ENCODE measurements around the gene ZNF276. TPM values are rescaled to one million over a fixed set of nuclear protein-coding genes. Genes with fewer than 3 reads are reported as not detected.
A peak's percentile ranks its signal among the peaks of the same experiment; 100 is the strongest.
"Not testable (repeated sequence)": the region's sequence is repeated elsewhere in the genome, so short reads cannot be mapped to it uniquely, and the experiment has no call there.

The ZNF276 gene, protein sequence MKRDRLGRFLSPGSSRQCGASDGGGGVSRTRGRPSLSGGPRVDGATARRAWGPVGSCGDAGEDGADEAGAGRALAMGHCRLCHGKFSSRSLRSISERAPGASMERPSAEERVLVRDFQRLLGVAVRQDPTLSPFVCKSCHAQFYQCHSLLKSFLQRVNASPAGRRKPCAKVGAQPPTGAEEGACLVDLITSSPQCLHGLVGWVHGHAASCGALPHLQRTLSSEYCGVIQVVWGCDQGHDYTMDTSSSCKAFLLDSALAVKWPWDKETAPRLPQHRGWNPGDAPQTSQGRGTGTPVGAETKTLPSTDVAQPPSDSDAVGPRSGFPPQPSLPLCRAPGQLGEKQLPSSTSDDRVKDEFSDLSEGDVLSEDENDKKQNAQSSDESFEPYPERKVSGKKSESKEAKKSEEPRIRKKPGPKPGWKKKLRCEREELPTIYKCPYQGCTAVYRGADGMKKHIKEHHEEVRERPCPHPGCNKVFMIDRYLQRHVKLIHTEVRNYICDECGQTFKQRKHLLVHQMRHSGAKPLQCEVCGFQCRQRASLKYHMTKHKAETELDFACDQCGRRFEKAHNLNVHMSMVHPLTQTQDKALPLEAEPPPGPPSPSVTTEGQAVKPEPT
- polyA plus RNA-seq (ENCODE audit: low read depth in 6 of 6) = 10 to 100 TPM in 2 of 6 donors, 1 to 10 TPM in 3, under 1 TPM in 1; 0.22 to 32.6 (median 8.3) TPM

- no peaks in the 10 kb centered on the region for H3K9me3 Mint-ChIP-seq
- peaks cover 24 to 28% (median 27%) of the 10 kb centered on the region in 3 donors for H3K4me1 Mint-ChIP-seq
- H3K36me3 Mint-ChIP-seq = peaks cover 0 to 7% of the 10 kb centered on the region in 2 donors
- ATAC-seq (ENCODE audit: low read depth in 2 of 2) = peak; percentile 66 to 67
- no peaks in the 10 kb centered on the region for H3K27me3 Mint-ChIP-seq
- peak; percentile 82 for DNase-seq
- peak within 1 kb of the TSS; percentile 74 to 95 (median 90) for H3K4me3 Mint-ChIP-seq
- H3K27ac Mint-ChIP-seq = peak within 1 kb of the TSS; percentile 91 to 98 (median 94)
Observed at GRCh38 chr16:89720813-89721545, at the start of gene ZNF276, which contains the start of gene VPS9D1. TSS of gene ZNF276 (plus strand) at chr16:89721537. CDS start at chr16:89721641, 104 bp downstream. TSS of gene VPS9D1 (minus strand) at chr16:89720898. CDS start at chr16:89720861, 37 bp downstream.

GRCh38 chr16:89671565-89671964, 49.8 kb upstream of the ZNF276 start:
- not testable (repeated sequence) for H3K27me3 Mint-ChIP-seq; H3K36me3 Mint-ChIP-seq; DNase-seq; H3K27ac Mint-ChIP-seq; H3K4me1 Mint-ChIP-seq; H3K9me3 Mint-ChIP-seq; H3K4me3 Mint-ChIP-seq; ATAC-seq (ENCODE audit: low read depth in 2 of 2)

- no peak overlapping the region for H3K4me3 Mint-ChIP-seq
- peaks cover 0 to 2% (median 0%) of the 10 kb centered on the region in 7 donors for H3K9me3 Mint-ChIP-seq
- H3K27me3 Mint-ChIP-seq = no peaks in the 10 kb centered on the region
- H3K36me3 Mint-ChIP-seq = no peaks in the 10 kb centered on the region
- ATAC-seq (ENCODE audit: low read depth in 2 of 2) (no peak), DNase-seq (no peak)
- H3K27ac Mint-ChIP-seq = no peak overlapping the region
- peaks cover 0 to 5% (median 0%) of the 10 kb centered on the region in 3 donors for H3K4me1 Mint-ChIP-seq
Observed at GRCh38 chr16:89672177-89672941, 49.0 kb upstream of the ZNF276 start.

DNA sequence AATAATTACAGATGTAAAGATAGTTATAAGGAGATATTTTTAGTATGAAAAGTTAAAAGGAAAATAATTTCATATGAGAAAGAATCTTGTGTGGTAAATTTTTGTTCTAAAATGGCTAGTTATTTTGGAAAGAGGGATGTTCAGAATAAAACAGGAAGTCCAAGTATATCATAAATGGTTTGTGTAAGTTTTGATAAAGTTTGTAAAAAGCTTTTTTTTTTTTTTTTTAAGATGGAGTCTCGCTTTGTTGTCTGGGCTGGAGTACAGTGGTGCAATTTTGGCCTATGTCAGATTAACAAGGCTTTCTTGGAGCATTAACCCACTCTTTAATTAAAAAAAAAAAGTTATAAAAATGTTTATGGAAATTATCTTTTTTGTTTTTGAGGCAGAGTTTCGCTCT, 43.1 kb upstream of the ZNF276 start:
- Mint-ChIP-seq H3K27me3 (no peaks in the 10 kb centered on the region), H3K9me3 (peaks cover 0 to 8% (median 0%) of the 10 kb centered on the region in 7 donors), H3K4me1 (no peaks in the 10 kb centered on the region), H3K36me3 (no peaks in the 10 kb centered on the region), H3K4me3 (no peak overlapping the region), H3K27ac (no peak overlapping the region)
- ATAC-seq (ENCODE audit: low read depth in 2 of 2) = no peak
- DNase-seq = no peak

DNA sequence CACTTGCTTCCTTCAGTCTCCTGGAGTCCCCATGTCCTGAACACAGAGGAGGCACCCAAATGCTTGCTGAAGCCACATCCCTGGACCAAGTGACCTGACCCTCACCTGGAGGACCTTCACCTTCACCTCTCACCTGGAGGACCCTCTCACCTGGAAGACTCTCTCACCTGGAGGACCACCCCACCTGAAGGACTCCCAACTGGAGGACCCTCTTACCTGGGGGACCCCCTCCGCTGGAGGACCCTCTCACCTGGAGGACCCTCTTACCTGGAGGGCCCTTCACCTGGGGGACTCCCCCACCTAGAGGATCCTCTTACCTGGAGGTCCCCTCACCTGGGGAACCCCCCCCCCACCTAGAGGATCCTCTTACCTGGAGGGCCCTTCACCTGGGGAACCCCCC, 35.4 kb upstream of the ZNF276 start:
- ATAC-seq (ENCODE audit: low read depth in 2 of 2) (no peak), DNase-seq (no peak)
- Mint-ChIP-seq H3K36me3 (peaks cover 0 to 6% of the 10 kb centered on the region in 2 donors), H3K4me1 (peaks cover 8 to 20% (median 19%) of the 10 kb centered on the region in 3 donors), H3K27ac (peak overlapping the region in 3 of 6 donors; percentile 92 to 94 (median 92)), H3K4me3 (peak overlapping the region; percentile 30 to 96 (median 72)), H3K27me3 (no peaks in the 10 kb centered on the region), H3K9me3 (no peaks in the 10 kb centered on the region)

DNA sequence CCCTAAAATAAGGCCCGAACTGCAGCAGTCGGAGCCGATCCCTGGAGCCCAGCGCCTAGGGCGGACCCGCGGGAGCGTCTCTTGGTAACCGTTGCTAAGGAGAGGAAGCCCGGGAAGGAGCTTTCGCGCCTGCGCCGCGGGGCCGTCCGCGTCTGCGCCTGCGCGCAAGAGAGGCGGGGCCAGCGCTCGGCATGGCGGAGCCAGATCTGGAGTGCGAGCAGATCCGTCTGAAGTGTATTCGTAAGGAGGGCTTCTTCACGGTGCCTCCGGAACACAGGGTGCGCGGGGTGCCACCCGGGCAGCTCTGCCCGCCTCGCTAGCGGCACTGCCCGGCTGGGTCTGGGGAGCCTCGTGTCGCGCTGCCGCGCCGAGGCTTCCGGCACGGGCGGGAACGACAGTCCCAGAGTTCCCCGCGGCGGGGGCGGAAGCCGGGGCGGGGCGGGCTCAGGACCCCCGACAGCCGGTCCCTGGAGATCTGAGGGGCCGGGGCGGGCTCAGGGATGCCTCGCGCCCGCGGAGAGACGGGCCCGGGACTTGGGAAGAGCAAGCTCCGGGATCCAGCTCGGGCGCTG, 34.7 kb upstream of the ZNF276 start, which contains the start of gene CDK10:
Gene CDK10 (plus strand): TSS at position 170 of the 572 bp plus-strand sequence. CDS start 22 bp downstream, at position 192.
- H3K36me3 Mint-ChIP-seq = peaks cover 0 to 6% of the 10 kb centered on the region in 2 donors
- peak within 1 kb of the TSS; percentile 90 to 97 (median 92) for H3K4me3 Mint-ChIP-seq
- peak within 1 kb of the TSS; percentile 81 to 94 (median 92) for H3K27ac Mint-ChIP-seq
- peak; percentile 90 to 91 for ATAC-seq (ENCODE audit: low read depth in 2 of 2)
- H3K27me3 Mint-ChIP-seq = no peaks in the 10 kb centered on the region
- no peaks in the 10 kb centered on the region for H3K9me3 Mint-ChIP-seq
- H3K4me1 Mint-ChIP-seq = peaks cover 8 to 20% (median 19%) of the 10 kb centered on the region in 3 donors
- peak; percentile 90 for DNase-seq

DNA sequence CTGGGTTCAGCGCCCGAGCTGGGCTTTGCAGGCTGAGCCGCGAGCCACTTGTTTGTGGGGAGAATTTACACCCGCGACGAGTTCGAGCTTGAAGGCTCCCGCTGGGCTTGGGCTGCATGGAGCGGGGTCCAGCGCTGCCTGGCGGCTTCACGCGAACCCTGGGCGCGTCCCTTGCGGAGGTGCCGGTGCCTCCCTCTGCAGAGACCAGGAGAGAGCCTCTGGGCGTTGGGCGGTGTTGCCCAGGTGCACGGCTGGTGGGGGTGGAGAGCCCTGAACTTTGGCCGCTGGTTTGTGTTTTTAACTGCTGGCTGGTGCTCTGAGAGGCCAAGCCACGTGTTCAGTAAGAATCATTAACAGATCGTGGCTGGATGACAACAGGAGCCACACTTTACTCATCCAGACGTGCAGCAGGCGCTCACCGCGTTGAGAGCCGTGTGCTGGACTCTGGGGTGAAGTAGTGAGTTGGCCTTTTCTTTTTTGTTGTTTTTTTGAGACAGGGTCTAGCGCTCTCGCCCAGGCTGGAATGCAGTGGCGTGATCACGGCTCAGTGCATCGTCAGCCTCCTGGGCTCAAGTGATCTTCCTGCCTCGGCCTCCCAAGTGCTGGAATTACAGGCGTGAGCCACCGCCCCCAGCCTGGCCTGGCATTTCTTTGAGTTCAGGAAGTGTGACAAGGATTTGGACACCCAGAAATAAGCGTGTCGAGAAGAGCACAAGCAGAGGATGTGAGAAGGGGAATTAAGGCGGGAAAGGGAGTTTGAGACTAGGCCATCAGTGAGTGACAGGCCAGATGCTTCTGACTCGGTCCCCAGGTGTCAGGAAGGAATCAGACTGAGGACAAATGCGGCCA, 34.0 kb upstream of the ZNF276 start:
- Mint-ChIP-seq H3K27me3 (no peaks in the 10 kb centered on the region), H3K36me3 (peaks cover 0 to 6% of the 10 kb centered on the region in 2 donors), H3K4me1 (peaks cover 8 to 20% (median 19%) of the 10 kb centered on the region in 3 donors), H3K9me3 (no peaks in the 10 kb centered on the region), H3K4me3 (peak overlapping the region; percentile 84 to 97 (median 92)), H3K27ac (peak overlapping the region in 5 of 6 donors; percentile 32 to 92 (median 79))
- no peak for DNase-seq
- ATAC-seq (ENCODE audit: low read depth in 2 of 2) = peak; percentile 27 to 35

GRCh38 chr16:89688395-89688794, 32.9 kb upstream of the ZNF276 start:
- peaks cover 8 to 21% (median 20%) of the 10 kb centered on the region in 3 donors for H3K4me1 Mint-ChIP-seq
- H3K27ac Mint-ChIP-seq = peak overlapping the region in 3 of 6 donors; percentile 44 to 92 (median 89)
- peak overlapping the region in 7 of 8 donors; percentile 45 to 92 (median 83) for H3K4me3 Mint-ChIP-seq
- DNase-seq = no peak
- no peaks in the 10 kb centered on the region for H3K9me3 Mint-ChIP-seq
- no peaks in the 10 kb centered on the region for H3K27me3 Mint-ChIP-seq
- ATAC-seq (ENCODE audit: low read depth in 2 of 2) = no peak
- H3K36me3 Mint-ChIP-seq = peaks cover 0 to 6% of the 10 kb centered on the region in 2 donors

DNA sequence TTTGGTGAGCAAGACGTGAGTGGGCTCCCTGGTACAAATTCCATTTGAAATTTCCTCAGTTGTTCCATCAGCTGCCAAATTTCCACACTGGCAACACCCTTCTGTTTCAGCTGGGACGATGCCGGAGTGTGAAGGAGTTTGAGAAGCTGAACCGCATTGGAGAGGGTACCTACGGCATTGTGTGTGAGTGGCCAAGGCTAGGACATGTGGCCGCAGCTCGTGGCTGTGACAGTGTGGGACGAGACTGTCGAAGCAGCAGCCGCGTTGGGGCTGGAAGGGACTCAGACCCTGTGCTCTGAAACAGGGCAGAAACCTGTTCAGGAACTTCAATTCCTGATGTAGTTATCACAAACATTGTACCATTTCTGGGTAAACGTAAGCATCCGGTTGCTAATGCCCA, 32.2 kb upstream of the ZNF276 start:
- H3K4me3 Mint-ChIP-seq = peak overlapping the region in 2 of 8 donors; percentile 30 to 63
- H3K36me3 Mint-ChIP-seq = peaks cover 0 to 6% of the 10 kb centered on the region in 2 donors
- peaks cover 12 to 28% (median 26%) of the 10 kb centered on the region in 3 donors for H3K4me1 Mint-ChIP-seq
- no peak for ATAC-seq (ENCODE audit: low read depth in 2 of 2)
- no peak overlapping the region for H3K27ac Mint-ChIP-seq
- no peaks in the 10 kb centered on the region for H3K9me3 Mint-ChIP-seq
- no peaks in the 10 kb centered on the region for H3K27me3 Mint-ChIP-seq
- no peak for DNase-seq

GRCh38 chr16:89689621-89690020, 31.7 kb upstream of the ZNF276 start:
- DNase-seq = not testable (repeated sequence)
- Mint-ChIP-seq H3K4me1 (peaks cover 12 to 28% (median 26%) of the 10 kb centered on the region in 3 donors), H3K4me3 (peak overlapping the region in 1 of 8 donors; percentile 30)

GRCh38 chr16:89690392-89690901, 30.9 kb upstream of the ZNF276 start:
- no peak overlapping the region for H3K4me3 Mint-ChIP-seq
- H3K36me3 Mint-ChIP-seq = peaks cover 0 to 6% of the 10 kb centered on the region in 2 donors
- peak overlapping the region in 3 of 6 donors; percentile 28 to 92 (median 47) for H3K27ac Mint-ChIP-seq
- no peaks in the 10 kb centered on the region for H3K27me3 Mint-ChIP-seq
- H3K9me3 Mint-ChIP-seq = no peaks in the 10 kb centered on the region
- H3K4me1 Mint-ChIP-seq = peaks cover 12 to 33% (median 28%) of the 10 kb centered on the region in 3 donors
- DNase-seq = no peak
- no peak for ATAC-seq (ENCODE audit: low read depth in 2 of 2)

More at GRCh38 chr16:89689621-89690020, 31.7 kb upstream of the ZNF276 start:
- not testable (repeated sequence) for H3K9me3 Mint-ChIP-seq; H3K27me3 Mint-ChIP-seq; H3K27ac Mint-ChIP-seq; H3K36me3 Mint-ChIP-seq; ATAC-seq (ENCODE audit: low read depth in 2 of 2)
